Stimulated activated naive CD8-positive, alpha-beta T cell treated with anti-CD3 and anti-CD28 coated beads, Interleukin-15, Interleukin-2, amounts not matched to agents 100 U/mL and 50 U/mL, for 24 hours (primary cell): ENCODE measurements around the gene SUSD1.
A peak's percentile ranks its signal among the peaks of the same experiment; 100 is the strongest.

Experiments used
- ATAC-seq: fragments of 150-1000 bp; cut with Tn5 transposase; one replicate; pipeline ENCODE4 v1.10.0; 2021
- DNase-seq: peaks from one replicate; pipeline ENCODE4 v3.0.0; 2021

The SUSD1 gene

DNA sequence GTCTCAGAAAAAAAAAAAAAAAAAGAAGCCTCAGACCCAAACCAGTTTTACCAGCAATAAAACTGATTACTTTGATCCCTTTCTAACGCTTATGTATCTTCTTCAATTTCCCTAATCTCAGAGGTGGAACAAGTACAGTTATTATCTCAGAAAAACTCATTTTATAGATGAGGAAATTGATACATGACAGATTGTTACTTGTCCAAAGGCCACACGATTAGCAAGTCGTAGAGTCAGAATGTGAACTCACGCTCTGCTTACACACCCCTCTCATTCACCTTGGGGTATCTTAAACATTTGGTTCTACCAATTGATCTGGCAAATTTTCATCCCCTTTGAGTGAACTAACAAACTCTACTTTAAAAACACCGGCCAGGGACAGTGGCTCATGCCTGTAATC lies 110.2 kb downstream of the SUSD1 start:
- DNase-seq = no peak
- ATAC-seq = no peak

DNA sequence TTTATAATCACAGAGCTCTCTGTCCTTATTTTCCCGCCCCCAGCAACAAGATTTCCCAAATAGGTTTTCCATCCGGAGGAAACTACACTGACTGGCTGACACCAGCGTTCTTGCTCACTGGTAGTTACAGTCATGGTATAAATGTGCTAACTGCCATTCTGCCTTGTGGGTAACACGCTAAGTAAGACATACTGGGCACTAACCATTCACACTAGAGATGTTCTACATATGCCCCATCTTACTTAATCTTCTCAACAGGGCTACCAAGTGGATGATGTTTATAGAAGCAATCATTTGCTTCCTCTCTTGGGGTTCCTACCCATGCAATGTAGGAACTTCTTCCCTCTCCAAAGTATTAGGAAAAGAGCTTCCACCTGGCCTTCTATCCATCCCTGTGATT lies 111.5 kb downstream of the SUSD1 start:
- DNase-seq (no peak), ATAC-seq (no peak)

DNA sequence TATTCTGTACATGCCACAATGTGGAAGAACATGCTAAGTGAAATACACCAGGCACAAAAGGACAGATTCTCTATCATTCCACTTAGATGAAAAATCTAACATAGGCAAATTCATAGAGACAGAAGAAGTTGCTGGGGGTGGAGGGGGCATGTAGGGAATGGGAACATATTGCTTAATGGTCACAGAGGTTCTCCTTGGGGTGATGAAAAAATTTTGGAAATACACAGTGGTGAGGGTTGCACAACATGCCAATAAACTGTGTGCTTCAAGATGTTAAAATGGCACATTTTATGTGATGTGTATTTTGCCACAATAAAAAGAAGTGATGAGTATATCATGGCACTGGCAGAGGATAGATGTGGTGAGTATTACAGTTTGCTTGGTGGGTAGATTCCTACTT lies 111.9 kb downstream of the SUSD1 start:
- ATAC-seq (no peak), DNase-seq (no peak)

DNA sequence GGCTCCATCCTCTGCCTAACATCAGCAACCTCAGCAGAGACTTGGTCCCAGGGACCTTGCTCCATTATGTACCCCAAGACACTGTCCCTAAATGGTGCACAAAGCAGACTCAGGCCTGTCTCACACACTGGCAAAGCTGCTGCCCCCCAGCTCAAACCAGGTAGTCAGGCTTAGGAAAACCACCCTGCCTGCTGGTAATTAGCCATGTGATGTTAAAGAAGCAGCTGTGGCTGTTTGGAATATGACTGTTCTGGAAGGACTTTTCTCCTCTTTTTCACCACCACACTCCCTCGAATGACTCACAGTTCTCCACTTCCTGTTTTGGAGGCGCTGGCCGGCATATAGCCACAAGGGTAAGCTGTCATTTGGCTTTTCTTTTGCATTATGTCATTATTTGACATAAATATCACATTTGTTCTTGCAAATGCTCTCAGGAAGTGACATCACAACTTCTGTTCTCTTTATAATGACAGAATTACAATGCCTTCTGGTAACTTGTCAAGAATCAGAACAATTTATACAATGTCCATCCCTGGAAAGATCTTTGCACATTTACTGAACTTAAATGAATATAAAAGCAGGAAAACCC lies 113.9 kb downstream of the SUSD1 start:
- ATAC-seq (peak; percentile 83), DNase-seq (peak; percentile 46)

DNA sequence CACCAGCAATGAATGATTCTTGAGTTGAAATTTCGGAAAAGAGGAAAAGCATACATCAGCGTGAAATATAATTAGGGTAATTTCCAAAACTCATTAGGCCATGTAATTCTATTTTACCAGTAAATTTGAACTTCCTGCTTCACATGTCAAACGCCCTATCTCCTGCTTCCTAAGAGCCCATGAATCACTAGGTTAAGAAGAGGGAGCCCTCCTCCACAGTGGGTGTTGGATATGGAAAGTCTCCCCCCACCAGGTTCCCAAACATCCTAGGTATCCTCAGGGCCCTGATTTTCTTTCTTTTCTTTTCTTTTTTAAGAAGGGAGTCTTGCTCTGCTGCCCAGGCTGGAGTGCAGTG lies 115.2 kb downstream of the SUSD1 start:
- DNase-seq (no peak), ATAC-seq (no peak)

DNA sequence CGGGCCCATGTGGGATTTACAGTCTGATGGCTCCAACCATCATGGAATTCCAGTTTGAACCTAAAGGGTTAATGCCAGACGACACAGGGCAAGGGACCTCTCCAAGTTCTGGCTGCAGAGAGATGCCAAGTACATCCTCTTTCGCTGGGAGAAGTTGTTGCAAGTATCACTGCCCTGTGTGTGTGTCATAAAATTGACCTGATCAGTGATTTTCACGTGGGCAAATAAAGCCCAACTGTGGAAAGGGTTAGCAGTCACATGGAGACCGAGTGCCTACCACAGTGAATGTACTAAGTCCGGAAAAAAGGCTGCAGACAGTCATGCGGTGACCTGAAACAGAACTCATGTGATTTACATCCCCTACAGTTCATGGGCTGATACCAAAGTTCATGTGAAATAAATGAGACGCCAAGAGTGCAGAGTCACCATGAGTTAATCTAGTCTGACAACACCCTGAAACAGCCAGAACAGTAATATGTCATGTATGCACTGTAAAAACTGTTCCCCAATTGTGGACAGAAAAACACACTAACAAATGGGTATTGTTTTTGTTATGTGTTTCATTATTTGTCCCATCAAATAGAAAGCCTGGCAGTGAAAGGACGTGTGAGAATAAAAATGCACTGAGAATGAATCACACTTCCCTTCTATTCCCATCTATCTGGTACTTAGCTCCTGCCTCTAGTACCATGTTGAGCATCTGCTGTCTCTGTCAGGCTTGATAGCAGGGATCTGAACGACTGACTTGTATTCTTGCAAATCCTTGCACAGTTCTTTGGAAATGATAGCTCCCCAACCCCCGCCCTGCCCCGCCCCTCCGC lies 115.7 kb downstream of the SUSD1 start:
- DNase-seq = no peak
- ATAC-seq = peak; percentile 30

DNA sequence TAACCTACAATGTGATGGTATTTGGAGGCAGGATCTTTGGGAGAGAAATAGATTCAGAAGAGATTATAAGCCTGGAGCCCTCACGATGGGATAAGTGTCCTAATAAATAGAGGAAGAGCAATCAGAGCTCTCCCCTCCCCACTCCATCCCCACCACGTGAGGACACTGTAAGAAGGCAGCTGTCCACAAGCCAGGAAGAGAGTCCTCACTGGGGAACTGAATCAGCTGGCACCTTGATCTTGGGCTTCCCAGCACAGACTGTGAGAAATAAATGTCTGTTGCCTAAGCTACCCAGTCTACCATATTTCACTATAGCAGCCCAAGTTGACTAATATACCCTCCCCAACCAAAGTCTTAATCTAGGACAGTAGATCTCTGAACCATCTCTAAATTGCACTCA lies 118.1 kb downstream of the SUSD1 start:
- no peak for ATAC-seq
- DNase-seq = no peak

DNA sequence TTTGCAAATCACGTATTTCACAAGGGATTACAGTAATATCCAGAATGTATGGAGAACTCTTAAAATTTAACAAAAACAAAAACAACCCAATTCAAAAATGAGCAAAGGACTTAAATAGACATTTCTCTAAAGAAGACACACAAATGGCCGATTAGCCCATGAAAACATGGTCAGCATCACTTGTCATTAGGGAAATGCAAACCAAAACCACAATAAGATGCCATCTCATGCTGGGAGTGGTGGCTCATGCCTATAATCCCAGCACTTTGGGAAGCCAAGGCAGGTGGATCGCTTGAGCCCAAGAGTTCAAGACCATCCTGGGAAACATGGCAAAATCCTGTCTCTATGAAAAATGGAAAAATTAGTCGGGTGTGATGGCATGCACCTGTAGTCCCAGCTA lies 120.2 kb downstream of the SUSD1 start:
- DNase-seq (no peak), ATAC-seq (no peak)

DNA sequence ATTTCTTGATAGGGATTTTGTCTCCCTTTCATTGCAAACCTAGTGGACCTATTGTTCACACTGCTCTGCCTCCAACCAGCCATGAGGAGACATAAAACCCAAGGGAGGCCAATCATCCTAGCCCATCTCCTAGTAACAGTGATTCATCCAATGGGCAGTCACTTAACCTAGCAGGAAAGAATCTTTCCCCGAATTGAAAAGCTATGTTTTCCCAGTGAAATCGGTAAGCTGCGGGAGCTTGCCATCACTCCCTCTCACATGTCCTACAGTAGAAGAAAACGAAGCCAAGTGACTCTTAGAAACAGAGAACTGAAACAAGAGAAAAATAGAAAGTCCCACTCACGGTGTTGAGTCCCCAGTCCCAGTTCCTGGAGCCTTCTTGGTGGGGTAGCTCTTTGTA lies 123.3 kb downstream of the SUSD1 start:
- DNase-seq (no peak), ATAC-seq (no peak)

DNA sequence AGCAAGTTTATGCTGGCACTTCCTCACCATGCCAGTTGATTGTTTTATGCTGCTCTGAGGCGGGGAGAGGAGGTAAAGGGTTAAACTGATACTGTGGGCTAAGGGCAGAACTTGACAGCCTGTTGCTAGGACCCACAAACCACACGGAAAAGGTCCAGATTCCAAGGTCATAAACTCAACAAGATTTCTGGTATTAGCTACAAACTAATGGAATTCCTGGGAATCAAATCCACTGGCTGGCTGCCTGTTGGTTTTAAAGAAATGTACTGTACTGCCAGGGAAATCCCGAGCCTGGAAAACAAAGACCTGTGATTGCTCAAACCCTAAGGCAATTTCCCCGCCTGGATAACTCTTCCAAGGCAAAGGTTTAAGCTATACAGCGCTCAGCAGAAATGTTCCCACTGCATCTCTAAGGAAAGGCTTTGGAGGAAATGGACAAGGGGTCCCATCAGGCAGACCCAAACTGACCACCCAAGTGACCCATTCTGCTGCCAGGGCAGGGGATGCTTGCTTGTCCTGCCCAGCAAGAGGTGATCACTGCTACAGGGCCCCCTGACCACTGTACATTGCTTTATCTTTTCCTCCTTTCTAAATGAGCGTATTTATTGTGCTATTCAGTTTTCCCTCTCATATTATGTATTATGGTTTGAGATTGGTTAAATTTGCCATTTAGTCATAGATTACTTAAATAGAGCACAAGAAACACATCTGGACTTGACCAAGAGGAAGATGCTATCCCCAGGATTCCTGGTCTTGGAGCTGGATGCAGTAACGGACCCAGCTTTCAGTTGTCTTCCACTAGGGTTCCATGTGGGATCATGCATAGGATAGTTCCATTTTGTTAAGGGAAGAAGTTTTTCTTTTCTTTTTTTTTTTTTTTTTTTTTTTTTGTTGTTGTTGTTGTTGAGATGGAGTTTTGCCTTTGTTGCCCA lies 124.3 kb downstream of the SUSD1 start:
- DNase-seq (no peak), ATAC-seq (no peak)

DNA sequence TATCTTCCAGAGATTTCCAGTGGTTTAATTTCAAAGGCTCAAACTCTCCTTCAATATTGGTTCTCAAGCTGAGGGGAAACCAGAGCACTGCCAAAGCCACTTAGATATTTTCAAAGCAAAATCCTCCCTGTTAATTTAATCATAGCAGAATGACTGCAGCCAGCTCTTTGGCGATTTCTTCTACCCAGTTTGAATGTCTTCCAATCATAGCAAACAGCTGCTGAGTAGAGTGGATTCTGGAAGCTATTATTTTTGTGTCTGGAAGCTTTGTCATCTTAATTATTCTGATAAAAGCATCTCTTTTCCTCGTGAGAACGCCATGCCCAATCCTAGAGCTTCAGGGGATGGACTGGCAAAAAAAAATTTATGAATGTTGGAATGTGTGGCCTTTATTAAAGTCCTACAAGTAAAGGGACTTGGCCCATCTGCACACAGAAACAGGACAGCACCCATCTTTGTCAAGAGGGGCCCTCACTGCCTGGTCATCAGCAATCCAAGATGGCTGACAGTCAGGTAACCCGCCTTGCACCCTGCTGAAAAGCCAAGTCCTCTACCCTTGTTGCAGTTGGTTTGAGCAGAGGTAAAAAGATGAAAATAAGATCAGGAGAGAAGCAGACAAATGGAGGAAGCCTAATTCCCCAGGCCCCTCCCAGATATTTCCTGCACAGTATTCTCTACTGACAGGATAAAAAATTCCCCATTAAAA lies 125.1 kb downstream of the SUSD1 start:
- no peak for ATAC-seq

DNA sequence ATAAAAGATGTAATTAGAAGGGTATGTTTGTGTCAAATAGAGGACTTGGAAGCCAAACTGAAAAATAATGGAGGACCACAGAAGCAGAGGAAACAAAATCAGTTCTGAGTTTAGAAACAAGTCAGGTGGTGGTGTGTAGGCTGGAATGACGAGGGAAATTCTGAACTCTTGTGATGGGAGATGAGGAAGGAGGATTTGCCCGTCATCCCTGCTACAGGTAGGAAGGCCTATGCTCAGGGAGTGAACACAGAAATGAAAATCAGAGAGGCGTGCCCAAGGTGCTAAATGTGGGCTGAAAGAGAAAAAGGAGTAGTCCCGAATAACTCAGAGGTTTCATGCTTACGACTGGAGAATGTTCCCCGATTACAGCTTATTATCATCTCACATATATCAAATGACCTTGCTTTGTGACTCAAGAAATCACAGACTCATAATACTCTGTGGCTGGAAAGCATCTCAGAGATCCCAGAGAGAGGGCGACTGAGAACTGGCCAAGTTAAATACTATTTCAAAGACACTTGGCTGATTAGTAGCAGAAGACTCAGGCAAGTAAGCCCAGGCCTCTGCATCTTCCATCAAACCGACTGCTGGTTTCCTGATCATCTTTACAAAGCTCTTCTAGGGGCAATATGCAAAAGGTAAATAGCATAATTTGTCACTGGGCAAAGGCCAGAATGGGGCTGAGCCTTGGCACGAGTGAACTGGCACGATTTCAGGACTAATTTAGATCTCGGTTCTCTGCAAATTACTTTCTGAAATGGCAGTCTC lies 126.0 kb downstream of the SUSD1 start:
- DNase-seq = no peak

More for the DNA sequence above, 125.1 kb downstream of the SUSD1 start:
- DNase-seq = no peak

DNA sequence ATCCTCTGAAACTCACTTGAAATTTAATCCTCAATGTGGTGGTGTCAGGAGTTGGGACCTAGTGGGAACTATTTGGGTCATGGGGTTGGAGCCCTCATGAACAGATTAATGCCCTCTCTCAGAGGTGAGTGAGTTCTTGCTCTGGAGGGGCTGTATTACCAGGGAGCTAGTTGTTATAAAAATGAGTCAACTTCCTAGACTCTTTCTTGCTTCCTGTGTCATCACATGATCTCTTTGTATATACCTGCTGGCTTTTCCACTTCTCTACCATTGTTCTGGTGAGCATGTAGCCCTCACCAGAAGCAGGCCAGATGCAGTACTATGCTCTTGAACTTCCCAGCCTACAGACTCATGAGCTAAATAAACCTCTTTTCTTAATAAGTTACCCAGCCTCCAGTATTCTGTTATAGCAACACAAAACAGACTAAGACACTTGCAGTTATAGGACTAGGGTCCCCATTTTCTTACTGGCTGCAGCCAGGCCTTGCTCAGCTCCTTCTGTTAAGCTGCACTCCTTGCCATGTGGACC lies 127.5 kb downstream of the SUSD1 start:
- no peak for DNase-seq
- peak; percentile 36 for ATAC-seq

More for the DNA sequence above, 126.0 kb downstream of the SUSD1 start:
- no peak for ATAC-seq

DNA sequence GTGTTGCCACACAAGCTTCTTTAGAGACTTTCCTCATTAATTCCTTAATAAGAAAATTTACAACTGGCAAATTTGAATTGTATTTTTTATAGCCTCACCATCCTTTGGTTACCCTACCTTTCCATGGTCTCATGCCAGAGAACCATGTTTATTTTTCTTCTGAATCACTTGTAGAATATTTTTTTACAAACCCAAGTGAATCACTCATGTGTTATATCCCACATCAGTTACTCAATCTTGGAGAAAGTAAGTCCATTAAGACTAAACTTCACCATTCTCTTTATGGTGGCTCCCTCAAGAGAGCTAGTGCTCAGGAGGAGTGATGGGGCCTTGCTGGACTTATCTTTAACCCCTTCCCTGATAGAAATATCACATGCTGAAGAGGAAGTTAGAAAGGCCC lies 128.9 kb downstream of the SUSD1 start:
- ATAC-seq (no peak), DNase-seq (no peak)

DNA sequence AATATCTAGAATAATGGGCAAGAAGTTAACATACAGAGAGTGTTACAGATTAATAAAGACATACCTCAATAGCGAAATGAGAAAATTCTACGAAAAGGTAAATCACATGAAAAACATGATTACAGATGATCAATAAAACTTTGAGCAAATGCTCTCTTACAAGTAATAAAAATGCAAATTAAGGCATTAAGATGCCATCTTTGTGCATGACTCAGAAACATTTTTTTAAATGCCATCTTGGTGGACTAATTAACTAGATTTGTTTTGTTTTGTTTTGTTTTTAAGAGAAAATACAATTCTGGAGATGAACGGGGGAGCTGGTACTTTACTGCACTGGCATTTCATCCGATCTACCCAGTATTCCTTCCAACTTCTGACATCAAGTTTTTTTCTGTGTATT lies 130.2 kb downstream of the SUSD1 start:
- no peak for ATAC-seq
- DNase-seq = no peak

DNA sequence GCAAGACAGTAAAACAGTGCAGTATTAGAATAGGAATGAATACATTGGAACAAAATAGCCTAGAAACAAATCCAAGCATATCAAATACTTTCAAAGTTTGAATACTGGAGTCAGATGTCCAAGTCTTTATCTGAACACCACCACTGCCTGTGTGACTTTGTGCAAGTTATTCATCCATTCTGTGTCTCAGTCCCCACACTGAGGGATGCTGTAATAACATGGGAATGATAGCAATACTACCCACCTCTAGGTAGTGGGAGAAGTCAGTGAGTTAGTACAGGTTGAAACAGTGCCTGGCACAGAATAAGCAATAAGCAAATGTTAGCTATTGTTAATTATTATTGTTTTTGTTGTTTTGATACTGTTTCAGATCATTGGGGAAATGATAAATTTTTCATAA lies 130.9 kb downstream of the SUSD1 start:
- ATAC-seq = no peak
- DNase-seq = no peak

DNA sequence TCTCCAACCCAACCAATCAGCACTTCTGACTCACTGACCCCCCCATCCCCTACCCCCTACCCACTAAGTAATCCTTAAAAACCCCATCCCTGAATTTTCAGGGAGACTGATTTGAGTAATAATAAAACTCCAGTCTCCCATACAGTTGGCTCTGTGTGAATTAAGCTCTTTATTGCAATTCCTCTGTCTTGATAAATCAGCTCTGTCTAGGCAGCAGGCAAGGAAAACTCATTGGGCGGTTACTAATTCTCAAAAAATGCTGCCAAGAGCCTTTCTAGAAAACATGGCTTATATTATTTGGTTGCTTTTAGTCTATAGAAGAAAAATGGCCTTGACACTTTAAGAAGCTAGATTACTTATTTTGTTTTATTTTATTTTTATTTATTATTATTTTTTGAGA lies 131.7 kb downstream of the SUSD1 start:
- DNase-seq (no peak), ATAC-seq (no peak)

DNA sequence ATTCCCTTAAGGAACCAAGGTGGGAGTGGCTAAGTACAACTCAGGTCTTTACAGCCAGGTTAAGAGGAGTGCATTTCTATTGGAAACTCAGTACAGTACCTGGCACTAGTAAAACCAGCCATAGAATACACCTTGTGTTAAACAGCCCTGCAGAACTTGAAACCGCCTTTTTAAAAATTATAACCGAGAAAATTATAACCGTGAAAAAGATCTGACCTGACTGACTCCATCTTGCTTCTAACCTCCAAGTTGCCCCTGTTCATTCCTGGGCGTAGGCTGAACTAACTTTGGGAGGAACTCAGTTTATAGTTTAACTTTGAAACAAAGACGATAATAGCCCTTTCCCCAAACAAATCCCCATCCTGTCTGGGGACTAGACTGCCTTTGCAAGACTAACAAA lies 132.3 kb downstream of the SUSD1 start:
- ATAC-seq = no peak

DNA sequence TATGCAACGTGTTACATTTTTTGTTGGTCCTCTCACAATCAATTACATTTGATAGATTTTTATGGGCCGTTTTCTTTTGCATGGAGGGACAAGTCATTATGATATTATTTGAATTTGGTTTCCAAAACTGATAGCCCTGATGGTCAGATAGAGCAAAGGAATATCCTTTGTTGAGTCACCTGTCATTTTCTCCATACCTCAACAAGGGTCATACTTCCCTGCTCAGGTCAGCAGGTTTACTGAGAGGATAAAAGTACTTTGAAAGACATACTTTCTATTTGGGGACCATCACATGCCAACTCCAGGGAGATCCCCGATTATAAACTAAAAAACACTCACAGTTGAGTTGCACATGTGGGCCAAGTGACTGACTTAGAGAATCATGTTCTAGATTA lies 132.9 kb downstream of the SUSD1 start:
- DNase-seq = no peak

More for the DNA sequence above, 132.3 kb downstream of the SUSD1 start:
- no peak for DNase-seq

DNA sequence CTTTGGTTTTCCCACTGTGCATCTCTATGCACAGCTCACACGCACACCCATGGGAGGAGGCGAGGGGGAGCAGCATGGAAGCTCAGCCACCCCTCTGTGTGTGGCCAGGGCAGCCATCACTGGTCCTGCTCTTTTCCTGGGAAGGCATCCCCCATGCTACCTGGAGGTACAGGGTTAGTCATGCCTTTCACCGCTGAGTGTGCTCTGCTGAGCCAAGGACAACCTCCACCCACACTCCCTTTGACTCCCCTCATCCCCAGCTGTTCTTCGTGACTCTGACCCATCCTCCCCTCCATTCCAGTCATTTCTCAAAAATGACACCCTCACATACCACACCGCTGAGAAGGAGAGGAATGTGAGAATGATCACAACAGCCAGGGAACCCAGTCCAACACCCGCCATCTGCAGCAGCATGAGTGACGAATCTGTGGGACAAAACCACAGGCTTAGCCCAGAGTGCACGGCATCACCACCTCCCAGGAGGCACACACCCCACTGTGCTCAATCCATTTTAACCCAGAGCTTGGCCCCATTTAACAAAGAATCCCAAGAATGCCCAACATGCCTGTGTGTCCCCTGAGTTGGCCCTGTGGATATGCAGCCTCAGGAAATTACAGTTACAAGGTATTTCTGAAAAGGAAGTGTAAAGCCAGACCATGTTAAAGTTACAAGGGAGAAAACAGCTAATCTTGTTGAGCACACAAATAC lies 133.4 kb downstream of the SUSD1 start:
- DNase-seq (peak; percentile 13), ATAC-seq (peak; percentile 17)

More for the DNA sequence above, 132.9 kb downstream of the SUSD1 start:
- no peak for ATAC-seq

DNA sequence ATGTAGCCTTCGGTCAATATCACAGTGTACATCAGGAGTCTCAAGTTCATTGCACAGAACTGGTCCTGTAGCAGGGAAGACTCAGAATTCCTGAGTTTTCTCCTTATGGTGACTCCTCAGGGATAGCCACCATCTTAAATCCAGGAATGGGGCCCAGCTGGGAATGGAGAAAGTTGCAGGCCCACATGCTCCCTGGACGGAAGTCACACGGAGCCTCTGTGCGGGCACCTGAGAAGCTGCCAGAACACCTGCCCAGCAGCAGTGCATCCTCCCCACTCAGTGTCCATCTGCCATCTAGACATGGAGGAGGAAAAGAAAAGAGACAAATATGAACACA lies 133.9 kb downstream of the SUSD1 start:
- ATAC-seq = no peak
- no peak for DNase-seq
